Esophagus mucosa (tissue), 1 donor: ENCODE measurements around the gene ST6GAL1. TPM values are rescaled to one million over a fixed set of nuclear protein-coding genes. Genes with fewer than 3 reads are reported as not detected.

Source experiments
- ATAC-seq: fragments of 200-7000 bp; cut with Tn5 transposase; one replicate; pipeline ENCODE4 v1.9.1; 2020
- total RNA-seq: library from RNA; stranded (reverse); gene quantifications from one replicate; pipeline ENCODE4 v1.2.4, GENCODE V29; 2023
- donor health status: DM: yes; HTN: yes; CAD: no.

The ST6GAL1 gene
- total RNA-seq, 1 donor from 2014 or later = 13.2 TPM

DNA sequence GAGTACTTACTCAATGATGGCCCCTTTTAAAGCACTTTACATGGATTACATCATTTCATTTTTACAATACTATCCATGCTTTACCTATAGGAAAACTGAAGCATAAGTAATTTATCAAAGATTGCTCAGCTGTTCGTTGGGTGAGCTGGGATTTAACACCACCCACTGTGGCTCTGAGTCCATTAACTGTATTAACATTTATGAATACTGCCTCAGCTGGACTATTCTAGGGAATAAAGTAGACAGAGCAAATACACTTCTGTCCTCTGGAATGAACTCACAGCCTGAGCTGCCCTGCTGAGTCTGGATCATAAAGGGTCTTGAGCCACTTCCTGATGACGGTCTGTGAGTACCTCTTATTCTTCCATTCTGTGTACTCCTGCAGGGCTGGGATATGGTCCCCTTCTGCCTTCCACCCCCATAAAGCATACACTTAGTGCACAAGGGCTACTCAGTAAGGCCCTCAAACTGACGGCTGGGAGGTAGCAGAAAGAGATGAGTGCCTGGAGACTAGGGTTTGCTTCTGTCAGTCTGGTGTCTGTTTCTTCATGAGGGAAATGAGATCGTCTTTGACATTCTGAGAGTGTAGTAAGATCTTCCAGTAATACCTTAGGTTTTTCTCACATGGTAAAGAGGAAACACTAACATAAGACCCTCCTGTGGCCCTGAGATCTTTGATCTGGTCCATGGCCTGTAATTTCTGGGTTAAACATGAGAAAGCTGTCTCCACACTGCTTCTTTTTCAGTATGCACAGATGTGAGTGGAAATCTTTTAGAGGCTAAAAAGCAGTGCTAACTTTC, 12.6 kb upstream of the ST6GAL1 start:
- no peak for ATAC-seq

- ATAC-seq = peak; percentile 59
Measured at GRCh38 chr3:186920301-186920700, 10.0 kb upstream of the ST6GAL1 start.

- ATAC-seq = no peak
Measured at GRCh38 chr3:186920796-186921195, 9.5 kb upstream of the ST6GAL1 start.

GRCh38 chr3:186921578-186921977, 8.7 kb upstream of the ST6GAL1 start:
- ATAC-seq = peak; percentile 24

DNA sequence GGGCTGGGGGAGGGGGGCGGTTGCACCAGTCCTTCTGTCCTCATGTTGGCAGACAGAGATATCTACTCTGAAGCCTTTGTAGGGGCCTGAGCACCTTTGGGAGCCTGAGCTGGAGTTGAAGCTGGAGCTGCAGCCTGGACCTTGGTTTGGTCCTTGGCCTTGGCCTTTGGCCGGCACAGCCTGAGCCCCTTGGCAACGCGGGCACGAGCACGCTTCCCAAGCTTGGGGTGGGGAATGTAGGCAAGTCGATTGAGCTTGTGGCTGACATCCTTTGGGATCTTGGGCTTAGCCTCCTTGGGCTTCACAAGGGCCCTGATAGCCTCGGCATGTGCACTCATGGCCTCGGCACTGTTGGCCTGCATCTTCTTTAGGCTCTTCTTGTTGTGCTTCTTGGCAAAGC, 8.1 kb upstream of the ST6GAL1 start:
- no peak for ATAC-seq

GRCh38 chr3:186922790-186923189, 7.5 kb upstream of the ST6GAL1 start:
- peak; percentile 56 for ATAC-seq

GRCh38 chr3:186923241-186923640, 7.1 kb upstream of the ST6GAL1 start:
- ATAC-seq = peak; percentile 9

DNA sequence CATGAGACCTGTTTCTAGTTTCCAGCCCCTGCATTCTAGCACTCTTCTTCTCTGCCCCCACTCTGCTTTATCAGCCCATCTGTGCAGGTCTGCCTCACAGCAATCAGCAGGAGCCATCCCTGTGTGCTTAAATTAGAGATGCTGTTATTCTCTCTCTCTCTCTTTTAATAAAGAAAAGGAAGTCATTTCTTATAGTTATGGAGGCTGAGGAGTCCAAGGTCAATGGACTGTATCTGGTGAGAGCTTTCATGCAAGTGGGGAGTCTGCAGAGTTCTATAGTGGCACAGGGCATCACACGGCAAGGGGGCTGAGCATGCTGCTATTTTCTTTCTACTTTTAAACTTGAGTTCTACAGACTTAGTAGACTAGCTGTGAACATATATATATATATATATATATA, 4.5 kb upstream of the ST6GAL1 start:
- no peak for ATAC-seq

DNA sequence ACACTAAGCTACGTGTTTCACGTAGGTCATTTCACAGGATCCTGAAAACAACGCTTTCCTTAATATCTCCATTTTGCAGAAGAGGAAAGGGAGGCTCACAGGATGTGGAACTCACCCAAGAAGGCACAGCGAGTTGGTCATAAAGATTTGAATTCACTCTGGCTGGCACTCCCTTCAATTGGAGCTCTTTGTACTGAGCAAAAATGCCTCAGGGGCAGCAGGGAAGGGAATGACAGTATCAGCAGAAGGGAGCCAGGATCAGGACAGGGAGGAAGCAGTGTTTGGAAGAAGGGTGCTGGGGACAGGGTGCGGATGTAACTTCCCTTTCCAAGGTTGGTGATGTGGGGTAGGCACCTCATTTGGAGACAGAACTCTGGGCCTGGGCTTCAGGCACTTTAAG, 1.1 kb upstream of the ST6GAL1 start:
- no peak for ATAC-seq

DNA sequence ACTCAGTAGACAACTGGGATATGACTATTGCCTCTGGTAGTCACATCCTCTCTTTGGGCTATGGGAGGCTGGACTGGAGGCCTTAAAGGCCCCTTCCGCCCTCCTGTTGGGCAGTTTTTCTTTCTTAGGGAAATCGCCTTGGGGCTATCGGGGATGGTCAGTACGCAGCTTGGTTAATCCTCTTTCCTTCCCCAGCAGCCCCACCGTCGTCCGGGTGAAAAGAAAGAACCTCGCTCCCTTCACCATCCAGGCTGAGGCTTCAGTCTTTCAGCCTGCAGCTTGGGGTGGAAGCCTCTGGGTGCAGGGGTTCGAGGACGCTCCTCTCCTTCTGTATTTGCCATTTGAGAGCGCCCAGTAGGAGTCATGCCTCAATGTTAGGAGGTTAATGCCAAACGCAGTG, 641 bp upstream of the ST6GAL1 start:
- no peak for ATAC-seq

- ATAC-seq = peak; percentile 74
Measured at GRCh38 chr3:186930641-186931531, 560 bp downstream of the ST6GAL1 start.

DNA sequence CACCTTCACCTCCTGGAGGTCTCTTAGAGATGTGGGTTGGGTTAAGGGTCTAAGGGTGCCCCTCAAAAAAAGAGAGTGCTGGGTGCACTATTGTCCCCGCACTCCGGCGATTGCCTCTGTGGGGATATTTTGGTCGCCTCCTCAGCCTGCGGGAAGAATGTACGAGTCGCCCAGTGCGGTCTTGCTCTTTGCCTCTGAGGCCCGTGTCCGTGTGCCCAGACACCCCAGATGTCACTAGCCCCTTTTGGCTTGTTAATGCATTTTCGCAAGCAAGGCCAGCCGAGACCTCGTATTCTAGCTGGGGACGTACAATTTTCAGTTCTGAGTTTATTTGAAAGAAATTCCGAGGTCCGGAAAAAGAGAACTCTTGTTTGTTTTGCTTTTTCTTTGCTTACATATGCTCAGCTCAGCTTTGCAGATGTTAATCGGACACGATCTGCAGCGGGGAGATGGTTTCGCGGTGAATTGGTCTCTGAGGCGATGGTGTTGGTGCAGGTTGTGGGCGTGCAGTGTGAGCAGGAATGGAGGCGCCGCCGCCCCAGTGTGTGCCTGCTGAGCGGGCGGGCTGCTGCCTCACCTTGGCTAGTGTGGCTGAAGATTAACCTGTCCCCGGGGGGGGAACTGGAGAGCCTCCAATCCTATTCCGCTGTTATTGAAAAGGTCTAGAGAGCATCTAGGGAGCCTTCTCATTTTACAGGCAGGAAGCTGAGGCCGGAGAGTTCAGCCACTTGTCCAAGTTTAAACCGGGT, 1.4 kb downstream of the ST6GAL1 start:
- ATAC-seq = peak; percentile 60

GRCh38 chr3:186932281-186933181, 2.2 kb downstream of the ST6GAL1 start:
- no peak for ATAC-seq

DNA sequence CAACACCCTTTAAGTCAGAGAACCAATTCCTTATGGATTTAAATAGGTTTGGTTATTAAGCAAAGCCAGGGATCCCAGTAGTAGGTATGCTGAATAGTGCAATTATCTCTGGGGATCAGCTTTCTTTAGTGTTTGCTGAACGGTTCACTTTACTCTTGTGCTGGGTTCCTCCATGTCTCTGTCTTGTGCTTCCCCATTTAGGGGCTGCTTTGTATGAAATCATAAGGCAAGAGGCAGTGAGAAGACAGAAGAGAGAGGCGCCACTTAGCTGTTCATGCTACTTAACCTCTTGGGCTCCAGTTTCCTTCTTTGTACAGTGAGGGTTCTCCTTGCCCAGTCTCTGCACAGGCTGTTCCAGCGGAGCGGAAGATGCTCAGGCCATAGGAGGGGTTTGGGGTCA, 3.5 kb downstream of the ST6GAL1 start:
- no peak for ATAC-seq

DNA sequence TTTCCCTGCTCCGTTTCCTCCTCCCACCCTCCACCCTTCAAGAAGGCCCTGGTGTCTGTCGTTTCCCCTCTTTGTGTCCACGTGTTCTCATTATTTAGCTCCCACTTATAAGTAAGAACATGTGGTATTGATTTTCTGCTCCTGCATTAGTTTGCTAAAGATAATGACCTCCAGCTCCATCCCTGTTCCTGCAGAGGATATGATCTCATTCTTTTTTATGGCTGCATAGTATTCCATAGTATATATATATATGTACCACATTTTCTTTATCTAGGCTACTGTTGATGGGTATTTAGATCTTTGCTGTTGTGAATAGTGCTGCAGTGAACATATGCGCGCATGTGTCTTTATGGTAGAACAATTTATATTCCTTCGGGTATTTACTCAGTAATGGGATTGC, 4.8 kb downstream of the ST6GAL1 start:
- ATAC-seq = no peak

DNA sequence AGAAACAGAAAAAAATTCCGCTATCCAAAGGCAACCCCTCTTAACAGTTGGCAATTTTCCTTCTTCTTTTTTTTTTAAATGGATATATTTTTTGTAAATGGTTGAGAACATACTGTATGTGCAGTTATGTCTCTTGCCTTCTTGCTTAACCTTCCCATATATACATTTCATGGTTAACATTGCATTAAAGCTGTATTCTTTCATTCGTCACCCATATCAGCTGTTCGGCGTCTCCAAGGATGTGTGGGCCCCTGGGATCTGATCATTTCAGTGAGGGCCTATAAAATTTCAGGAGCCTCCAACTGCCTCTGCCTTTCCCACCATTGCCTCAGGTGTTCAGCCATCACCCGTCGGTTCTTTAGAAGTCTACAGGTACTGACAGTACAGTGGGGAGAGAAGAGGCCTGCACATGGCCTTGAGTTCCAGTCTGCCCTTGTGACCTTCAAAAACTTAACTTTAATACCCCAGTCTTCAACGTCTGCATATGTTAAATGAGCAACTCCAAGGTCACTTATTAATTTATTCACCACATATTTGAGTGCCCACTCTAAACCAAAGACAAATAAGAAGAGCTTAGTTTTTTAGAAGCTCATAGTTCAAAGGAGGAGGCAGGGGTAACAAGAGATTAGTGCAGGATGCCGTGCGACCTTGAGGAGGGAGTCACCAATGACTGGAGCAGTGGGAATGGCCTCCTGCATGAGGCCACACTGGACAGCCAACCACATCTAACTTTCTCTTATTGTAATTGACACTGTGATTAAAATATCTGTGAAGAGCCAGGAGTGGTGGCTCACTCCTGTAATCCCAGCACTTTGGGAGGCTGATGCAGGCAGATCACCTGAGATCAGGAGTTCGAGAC, 6.9 kb downstream of the ST6GAL1 start:
- ATAC-seq = no peak

- no peak for ATAC-seq
Measured at GRCh38 chr3:186938716-186939115, 8.4 kb downstream of the ST6GAL1 start.

DNA sequence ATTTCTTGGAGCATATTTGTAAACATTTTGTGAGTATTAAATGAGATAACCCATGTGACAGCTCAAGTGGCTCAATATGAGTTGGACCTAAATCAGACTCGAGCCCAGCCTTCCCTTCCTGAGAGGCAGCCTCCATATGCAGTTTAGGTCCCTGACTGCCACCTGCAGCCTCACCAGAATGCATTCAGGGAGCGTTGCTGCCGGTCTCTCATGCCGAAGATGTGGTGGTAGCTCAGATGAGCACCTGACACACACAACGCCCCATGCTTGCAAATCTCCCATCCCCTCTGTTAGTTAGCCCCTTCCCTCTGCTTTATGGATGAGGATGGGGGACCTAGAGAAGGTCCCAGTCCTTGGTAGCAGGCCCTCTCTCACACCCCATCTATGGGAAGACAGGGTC, 9.2 kb downstream of the ST6GAL1 start:
- ATAC-seq = no peak

DNA sequence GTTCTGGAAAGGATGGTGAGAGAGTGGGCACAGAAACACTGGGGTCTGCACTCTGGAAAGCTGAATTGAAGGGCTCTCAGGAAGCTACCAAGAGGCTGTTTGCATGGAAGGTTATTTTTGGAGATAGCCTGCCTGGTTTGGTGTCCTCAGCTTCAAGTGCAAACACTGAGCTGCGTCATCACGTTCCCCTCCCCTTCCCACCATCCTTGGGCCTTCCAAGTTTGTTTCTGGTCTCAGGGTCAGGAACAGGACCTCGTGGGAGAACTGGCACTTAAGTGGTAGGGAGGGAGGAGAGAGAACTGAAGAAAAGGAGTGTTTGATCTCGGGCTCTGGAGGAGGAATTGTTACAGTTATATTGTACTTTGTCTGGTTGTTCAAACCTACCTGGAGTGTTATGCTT, 10.6 kb downstream of the ST6GAL1 start:
- no peak for ATAC-seq

DNA sequence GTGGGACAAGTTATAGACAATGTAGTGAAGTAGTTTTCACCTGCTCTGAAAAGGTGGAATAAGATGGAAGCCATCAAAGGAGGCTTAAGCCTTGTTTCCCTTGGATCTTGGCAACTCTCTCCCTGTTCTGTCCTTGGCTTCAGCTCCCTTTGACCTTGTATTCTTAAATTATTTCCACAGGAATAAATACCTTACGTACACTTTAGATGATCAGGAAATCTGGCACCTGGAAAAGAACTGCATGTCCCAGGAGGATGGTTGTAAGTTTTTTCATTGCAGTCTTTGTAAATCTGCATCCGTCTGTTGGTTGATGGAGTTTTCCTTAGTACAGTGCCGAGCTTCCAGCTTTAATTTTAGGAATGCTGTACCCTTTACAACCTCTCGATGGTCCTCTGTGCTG, 11.8 kb downstream of the ST6GAL1 start:
- ATAC-seq = no peak

- ATAC-seq = no peak
Measured at GRCh38 chr3:186945255-186945823, 15.0 kb downstream of the ST6GAL1 start.
